HAP-1 (cell line): ENCODE data around the gene MBTPS1.
A peak's percentile ranks its signal among the peaks of the same experiment; 100 is the strongest.

Experiments
- DNase-seq, 2 experiments: peaks; one replicate each; pipeline ENCODE4 v3.0.0-alpha.2; 2016 to 2020; ENCODE audit warnings: low spot score in 2 of 2
- H3K27me3 ChIP-seq: fragments of 250-450 bp; sonication (Bioruptor Pico); 2 replicates; pipeline ENCODE4 v1.5.1; 2020; ENCODE audit warnings: low read depth, mild to moderate bottlenecking, moderate library complexity
- H3K36me3 ChIP-seq: fragments of 250-450 bp; sonication (Bioruptor Pico); replicated peaks from 2 replicates; pipeline ENCODE4 v1.5.1; 2020; ENCODE audit warnings: mild to moderate bottlenecking
- H3K4me1 ChIP-seq: fragments of 250-450 bp; sonication (Bioruptor Pico); 2 replicates; pipeline ENCODE4 v1.5.1; 2020; ENCODE audit warnings: mild to moderate bottlenecking
- H3K4me3 ChIP-seq: fragments of 250-450 bp; sonication (Bioruptor Pico); 2 replicates; pipeline ENCODE4 v1.5.1; 2020; ENCODE audit warnings: mild to moderate bottlenecking, moderate library complexity
- H3K9me3 ChIP-seq: fragments of 250-450 bp; sonication (Bioruptor Pico); 2 replicates; pipeline ENCODE4 v1.5.1; 2020; ENCODE audit warnings: mild to moderate bottlenecking, moderate library complexity
- in situ Hi-C: fragments of 300-500 bp; cut with MboI; formaldehyde crosslinking; loops from 3 replicates; pipeline ENCODE4 v1.14.3; 2020; ENCODE audit warnings: low sequenced_read_pairs, inconsistent platforms, mixed read lengths

Gene MBTPS1

DNA sequence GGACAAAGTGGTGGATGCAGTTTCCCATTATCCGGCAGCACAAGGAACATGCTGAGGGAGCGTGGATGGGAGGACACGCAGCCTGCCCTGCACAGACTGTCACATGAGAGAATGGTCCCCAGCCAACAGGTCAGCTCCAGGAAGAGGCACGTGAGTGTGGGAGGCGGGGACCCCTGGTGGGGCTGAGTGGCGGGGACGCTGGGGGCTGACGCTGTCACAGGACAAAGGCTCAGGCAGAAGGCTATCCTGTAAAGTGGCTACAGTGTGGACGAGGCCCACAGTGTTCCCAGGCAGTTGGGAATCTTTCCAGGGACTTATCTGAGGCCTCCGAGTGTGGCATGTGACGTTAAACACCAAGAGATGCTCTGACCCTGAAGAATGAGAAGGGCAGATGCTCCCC lies 30.4 kb downstream of the MBTPS1 start:
- H3K4me3 ChIP-seq: no peak overlapping the region
- no peaks in the 10 kb centered on the region for H3K27me3 ChIP-seq
- H3K4me1 ChIP-seq: no peaks in the 10 kb centered on the region
- H3K36me3 ChIP-seq: peaks cover 68% of the 10 kb centered on the region
- no peak for DNase-seq
- in situ Hi-C loops: loop anchor here (10.0 kb wide), 2 partner anchors 98 to 398 kb away; partner anchors contain the start of gene TAF1C
- H3K9me3 ChIP-seq: no peaks in the 10 kb centered on the region

DNA sequence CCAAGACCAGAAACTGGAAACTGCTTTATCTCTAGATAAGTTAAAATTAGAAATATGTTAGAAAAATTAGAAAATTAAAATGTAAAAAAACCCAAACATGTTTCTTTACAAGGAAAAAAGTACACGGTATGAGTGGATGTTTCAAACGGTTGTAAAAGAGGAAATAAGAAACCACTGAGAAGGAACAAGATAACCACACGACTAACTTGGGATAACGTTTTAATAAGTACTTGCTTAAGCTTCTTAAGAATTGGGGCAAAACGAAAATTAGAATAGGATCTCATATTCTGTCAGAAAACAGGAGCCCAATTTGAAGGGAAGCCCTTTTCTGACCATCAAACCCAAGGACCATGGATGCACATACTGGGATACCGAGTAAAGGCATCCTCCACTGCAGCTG lies 31.0 kb downstream of the MBTPS1 start:
- Histone ChIP-seq H3K4me3 (no peak overlapping the region), H3K4me1 (no peaks in the 10 kb centered on the region), H3K27me3 (no peaks in the 10 kb centered on the region), H3K36me3 (peaks cover 73% of the 10 kb centered on the region), H3K9me3 (no peaks in the 10 kb centered on the region)
- in situ Hi-C loops: loop anchor here (10.0 kb wide), 2 partner anchors 99 to 399 kb away; partner anchors contain the start of gene TAF1C
- no peak for DNase-seq

- in situ Hi-C loops: loop anchor here (10.0 kb wide), 2 partner anchors 100 to 400 kb away; partner anchors contain the start of gene TAF1C
- no peaks in the 10 kb centered on the region for H3K27me3 ChIP-seq
These were observed 31.5 kb downstream of the MBTPS1 start for GRCh38 chr16:84085271-84085667.

GRCh38 chr16:84084570-84085270 lies 32.0 kb downstream of the MBTPS1 start:
- in situ Hi-C loops: loop anchor here (10.0 kb wide), 2 partner anchors 100 to 400 kb away; partner anchors contain the start of gene TAF1C
- H3K4me1 ChIP-seq: no peaks in the 10 kb centered on the region

More at GRCh38 chr16:84085271-84085667, 31.5 kb downstream of the MBTPS1 start:
- Histone ChIP-seq H3K4me3 (no peak overlapping the region), H3K36me3 (peaks cover 75% of the 10 kb centered on the region), H3K9me3 (no peaks in the 10 kb centered on the region), H3K4me1 (no peaks in the 10 kb centered on the region)
- no peak for DNase-seq

GRCh38 chr16:84082835-84083569 lies 33.7 kb downstream of the MBTPS1 start:
- H3K4me3 ChIP-seq: no peak overlapping the region
- in situ Hi-C loops: loop anchor here (10.0 kb wide), 2 partner anchors 102 to 402 kb away; partner anchors contain the start of gene TAF1C
- no peaks in the 10 kb centered on the region for H3K4me1 ChIP-seq
- DNase-seq: no peak
- H3K36me3 ChIP-seq: peaks cover 65% of the 10 kb centered on the region
- no peaks in the 10 kb centered on the region for H3K9me3 ChIP-seq
- H3K27me3 ChIP-seq: no peaks in the 10 kb centered on the region

More at GRCh38 chr16:84084570-84085270, 32.0 kb downstream of the MBTPS1 start:
- peak; percentile 48 to 82 for DNase-seq
- peaks cover 72% of the 10 kb centered on the region for H3K36me3 ChIP-seq
- no peaks in the 10 kb centered on the region for H3K27me3 ChIP-seq
- H3K9me3 ChIP-seq: no peaks in the 10 kb centered on the region
- H3K4me3 ChIP-seq: no peak overlapping the region

DNA sequence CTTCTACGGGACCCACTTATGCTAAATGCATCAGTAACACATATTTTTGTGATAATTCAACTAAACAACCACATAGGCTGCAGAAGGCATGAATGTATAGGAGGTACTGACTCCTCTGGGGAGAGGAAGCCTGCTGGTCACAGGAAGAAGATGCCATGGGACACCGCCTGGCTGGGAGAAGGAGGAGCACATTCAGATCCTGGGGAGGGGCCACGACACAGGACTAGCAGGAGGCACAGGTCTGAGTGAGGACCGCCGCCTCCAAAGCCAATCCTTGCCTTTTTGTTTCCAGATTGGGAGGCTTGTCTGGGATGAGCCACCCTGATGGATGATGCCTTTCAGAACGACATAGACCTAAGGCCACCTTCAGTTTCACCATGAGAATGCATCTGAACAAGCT lies 34.6 kb downstream of the MBTPS1 start:
- in situ Hi-C loops: loop anchor here (10.0 kb wide), 2 partner anchors 103 to 403 kb away; partner anchors contain the start of gene TAF1C
- DNase-seq: no peak
- Histone ChIP-seq H3K36me3 (peaks cover 59% of the 10 kb centered on the region), H3K27me3 (no peaks in the 10 kb centered on the region), H3K4me1 (no peaks in the 10 kb centered on the region), H3K9me3 (no peaks in the 10 kb centered on the region), H3K4me3 (no peak overlapping the region)

DNA sequence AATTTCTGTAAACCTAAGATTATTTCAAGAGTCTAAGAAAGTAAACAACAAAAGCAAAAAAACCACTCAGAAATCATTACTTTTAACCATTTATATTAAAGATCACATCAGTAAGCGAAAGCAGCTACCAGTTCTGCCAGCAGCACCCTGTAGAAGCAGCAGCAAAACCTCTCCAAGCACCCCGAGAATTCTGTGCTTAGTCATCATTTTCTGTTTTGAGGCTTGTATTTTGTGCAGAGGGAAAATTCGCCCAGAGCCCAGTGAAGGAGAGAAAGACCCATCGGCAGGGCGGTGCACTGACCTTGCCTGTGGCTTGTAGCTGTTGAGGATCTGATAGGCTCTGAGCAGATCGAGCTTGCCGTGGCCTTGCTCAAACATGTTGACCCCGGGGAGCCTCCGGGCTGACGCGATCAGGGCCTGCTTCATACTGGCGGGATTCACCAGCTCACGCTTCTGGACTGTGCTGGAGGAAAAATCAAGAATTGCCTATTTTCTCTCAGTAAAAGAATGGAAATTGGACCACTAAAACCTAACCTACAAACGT lies 35.2 kb downstream of the MBTPS1 start:
- Histone ChIP-seq H3K4me1 (no peaks in the 10 kb centered on the region), H3K27me3 (no peaks in the 10 kb centered on the region), H3K36me3 (peaks cover 59% of the 10 kb centered on the region), H3K4me3 (no peak overlapping the region), H3K9me3 (no peaks in the 10 kb centered on the region)
- in situ Hi-C loops: loop anchor here (10.0 kb wide), 2 partner anchors 103 to 403 kb away; partner anchors contain the start of gene TAF1C
- DNase-seq: no peak

GRCh38 chr16:84080813-84081212 lies 35.9 kb downstream of the MBTPS1 start:
- H3K9me3 ChIP-seq: no peaks in the 10 kb centered on the region
- DNase-seq: no peak
- no peaks in the 10 kb centered on the region for H3K27me3 ChIP-seq
- H3K4me1 ChIP-seq: no peaks in the 10 kb centered on the region
- no peak overlapping the region for H3K4me3 ChIP-seq
- H3K36me3 ChIP-seq: peaks cover 56% of the 10 kb centered on the region
- in situ Hi-C loops: loop anchor here (10.0 kb wide), 2 partner anchors 104 to 404 kb away; partner anchors contain the start of gene TAF1C

GRCh38 chr16:84080378-84080777 lies 36.4 kb downstream of the MBTPS1 start:
- no peak for DNase-seq
- Histone ChIP-seq H3K27me3 (no peaks in the 10 kb centered on the region), H3K9me3 (no peaks in the 10 kb centered on the region), H3K4me1 (no peaks in the 10 kb centered on the region), H3K36me3 (peaks cover 58% of the 10 kb centered on the region), H3K4me3 (no peak overlapping the region)
- in situ Hi-C loops: loop anchor here (10.0 kb wide), 2 partner anchors 104 to 404 kb away; partner anchors contain the start of gene TAF1C

- Histone ChIP-seq H3K4me1 (no peaks in the 10 kb centered on the region), H3K4me3 (no peak overlapping the region), H3K27me3 (no peaks in the 10 kb centered on the region), H3K9me3 (no peaks in the 10 kb centered on the region), H3K36me3 (peaks cover 63% of the 10 kb centered on the region)
- DNase-seq: no peak
- in situ Hi-C loops: loop anchor here (10.0 kb wide), 2 partner anchors 105 to 405 kb away; partner anchors contain the start of gene TAF1C
These were observed 37.1 kb downstream of the MBTPS1 start for GRCh38 chr16:84079664-84080063.

- Histone ChIP-seq H3K36me3 (peaks cover 57% of the 10 kb centered on the region), H3K4me3 (no peak overlapping the region), H3K27me3 (no peaks in the 10 kb centered on the region), H3K4me1 (no peaks in the 10 kb centered on the region), H3K9me3 (no peaks in the 10 kb centered on the region; the same call in 1 of the 2 replicates)
- no peak for DNase-seq
- in situ Hi-C loops: no loop called here
These were observed 41.4 kb downstream of the MBTPS1 start for GRCh38 chr16:84075376-84075775.

DNA sequence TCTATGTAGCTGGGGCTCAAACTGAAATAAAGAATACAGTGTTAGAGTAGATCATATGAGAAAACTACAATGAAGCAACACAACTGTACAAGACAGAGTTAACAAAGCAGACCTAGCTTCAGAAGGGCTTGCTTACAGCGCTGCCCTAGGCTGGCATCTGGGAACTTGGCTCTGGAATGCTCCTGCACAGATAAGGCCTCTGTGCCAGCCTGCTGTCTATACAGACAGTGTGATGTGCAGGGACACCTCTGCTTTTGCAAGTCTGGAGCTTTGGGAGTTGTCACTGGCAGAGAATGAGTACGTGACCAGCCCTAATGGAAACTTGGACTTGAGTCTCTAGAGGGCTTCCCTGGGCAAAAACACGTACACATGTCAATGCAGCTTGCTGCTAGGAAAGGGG lies 42.0 kb downstream of the MBTPS1 start:
- Histone ChIP-seq H3K27me3 (no peaks in the 10 kb centered on the region), H3K36me3 (peaks cover 59% of the 10 kb centered on the region), H3K9me3 (no peaks in the 10 kb centered on the region; the same call in 1 of the 2 replicates), H3K4me1 (no peaks in the 10 kb centered on the region), H3K4me3 (no peak overlapping the region)
- in situ Hi-C loops: no loop called here
- DNase-seq: no peak

DNA sequence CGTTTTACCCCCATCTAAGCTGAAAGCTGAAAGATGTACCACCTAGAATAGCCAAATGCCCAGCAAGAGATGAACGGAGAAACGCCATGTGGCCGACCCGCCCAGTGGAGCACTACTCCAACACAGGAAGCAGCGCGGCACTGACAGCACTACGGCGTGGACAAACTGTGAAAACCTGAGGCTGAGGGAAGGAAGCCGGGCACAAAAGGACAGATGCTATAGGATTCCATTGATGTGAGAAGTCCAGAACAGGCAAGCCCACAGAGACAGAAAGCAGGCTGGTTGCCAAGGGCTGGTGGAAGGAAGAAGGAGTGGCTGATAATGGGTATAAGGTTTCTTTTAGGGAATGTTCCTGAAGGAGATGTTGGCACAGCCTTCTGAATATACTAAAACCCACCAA lies 44.7 kb downstream of the MBTPS1 start:
- H3K27me3 ChIP-seq: no peaks in the 10 kb centered on the region
- no peaks in the 10 kb centered on the region; the same call in 1 of the 2 replicates for H3K9me3 ChIP-seq
- no peak overlapping the region for H3K4me3 ChIP-seq
- in situ Hi-C loops: no loop called here
- no peak for DNase-seq
- H3K4me1 ChIP-seq: no peaks in the 10 kb centered on the region
- H3K36me3 ChIP-seq: peaks cover 78% of the 10 kb centered on the region
